Suprapubic skin (tissue), 4 donors: Measurements from ENCODE around the gene CACNG4. TPM values are rescaled to one million over a fixed set of nuclear protein-coding genes. Genes with fewer than 3 reads are reported as not detected.

Experiments
- DNase-seq, 2 donors: peaks; one replicate each; pipeline ENCODE4 v3.0.0-alpha.2; 2019; ENCODE audit warnings: low spot score in 2 of 2
- H3K27ac ChIP-seq: fragments of 200-600 bp; sonication (generic); one replicate; pipeline ENCODE4 v1.5.1; 2019
- H3K27me3 ChIP-seq: fragments of 200-600 bp; sonication (generic); one replicate; pipeline ENCODE4 v1.5.1; 2019
- H3K36me3 ChIP-seq: fragments of 200-600 bp; sonication (generic); one replicate; pipeline ENCODE4 v1.5.1; 2019
- H3K4me1 ChIP-seq: fragments of 200-600 bp; sonication (generic); one replicate; pipeline ENCODE4 v1.5.1; 2019
- H3K4me3 ChIP-seq: fragments of 200-600 bp; sonication (generic); one replicate; pipeline ENCODE4 v1.5.1; 2019; ENCODE audit warnings: mild to moderate bottlenecking
- H3K9me3 ChIP-seq: fragments of 200-600 bp; sonication (generic); one replicate; pipeline ENCODE4 v1.5.1; 2019
- CTCF ChIP-seq, 2 donors: fragments of 200-600 bp in 1 of 2; fragments of 450-650 bp in 1 of 2; sonication (generic) in 1 of 2; IDR thresholded peaks; one replicate each; pipeline ENCODE4 v1.5.1; 2016 to 2019; ENCODE audit warnings: antibody characterized with exemption in 2 of 2, mild to moderate bottlenecking in 1 of 2, moderate library complexity in 1 of 2
- EP300 ChIP-seq: sonication (generic); formaldehyde crosslinking; IDR thresholded peaks from one replicate; pipeline ENCODE4 v1.6.1; 2017; ENCODE audit warnings: antibody characterized with exemption
- POLR2A ChIP-seq, 2 donors: fragments of 450-650 bp; IDR thresholded peaks; one replicate each; pipeline ENCODE4 v1.6.1; 2017; ENCODE audit warnings: antibody characterized with exemption in 2 of 2, mild to moderate bottlenecking in 2 of 2, moderate library complexity in 2 of 2
- POLR2AphosphoS5 ChIP-seq, 3 donors: sonication (generic); formaldehyde crosslinking; IDR thresholded peaks; one replicate each; pipeline ENCODE4 v1.6.1; 2017; ENCODE audit warnings: antibody characterized with exemption in 3 of 3
- WGBS: methylation state at CpG from one replicate; pipeline ENCODE4 v1.1.5; 2018; 5-methylcytosine and 5-hydroxymethylcytosine counted together
- total RNA-seq, 4 donors: library from RNA; depleted of rRNA; stranded (reverse); fragments of >200 nt; gene quantifications; one replicate each; pipeline ENCODE4 v1.1.0, GENCODE V29; 2016

The CACNG4 gene
- total RNA-seq, 4 donors from 2014 or later = 0.49 to 0.68 (median 0.51) TPM; not detected in 1

DNA sequence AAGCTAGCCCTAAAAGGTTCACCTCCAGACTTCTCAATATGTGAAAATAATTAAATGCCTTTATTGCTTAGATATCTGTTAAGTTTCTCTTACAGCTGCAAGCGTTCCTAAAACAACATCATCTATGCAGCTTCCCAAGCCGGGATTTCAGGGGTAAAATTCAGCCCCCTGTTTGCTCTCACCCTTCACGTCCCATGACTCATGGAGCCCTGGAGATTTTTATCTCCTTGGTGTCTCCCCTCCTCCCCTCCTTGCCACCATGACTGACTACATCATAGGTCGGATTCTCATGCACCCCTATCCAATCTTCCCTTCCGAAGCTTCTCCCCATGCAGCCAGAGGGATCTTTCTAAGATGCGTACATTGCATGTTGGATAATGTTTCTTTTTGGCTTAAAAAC is 21.0 kb upstream of the CACNG4 start:
- Histone ChIP-seq H3K4me1 (peaks cover 9% of the 10 kb centered on the region), H3K4me3 (no peak overlapping the region), H3K9me3 (no peaks in the 10 kb centered on the region), H3K27ac (no peak overlapping the region), H3K36me3 (no peaks in the 10 kb centered on the region), H3K27me3 (peaks cover 79% of the 10 kb centered on the region)
- TF ChIP-seq CTCF (IDR thresholded peaks at IDR 0.05) (no peak), POLR2AphosphoS5 (IDR thresholded peaks at IDR 0.05) (no peak), POLR2A (IDR thresholded peaks at IDR 0.05) (no peak), EP300 (no peak)
- no peak for DNase-seq
- WGBS = 73% methylated on average over 6 of the region's 6 CpGs

GRCh38 chr17:66944351-66945146 is 20.0 kb upstream of the CACNG4 start:
- TF ChIP-seq EP300 (no peak), CTCF (IDR thresholded peaks at IDR 0.05) (no peak), POLR2AphosphoS5 (IDR thresholded peaks at IDR 0.05) (no peak), POLR2A (IDR thresholded peaks at IDR 0.05) (no peak)
- H3K4me1 ChIP-seq = peaks cover 9% of the 10 kb centered on the region
- H3K27me3 ChIP-seq = peaks cover 75% of the 10 kb centered on the region
- H3K4me3 ChIP-seq = no peak overlapping the region
- WGBS = 26% methylated on average over 15 of the region's 15 CpGs
- no peaks in the 10 kb centered on the region for H3K9me3 ChIP-seq
- no peaks in the 10 kb centered on the region for H3K36me3 ChIP-seq
- no peak overlapping the region for H3K27ac ChIP-seq
- DNase-seq = no peak

- 26% methylated on average over 12 of the region's 18 CpGs for WGBS
- Histone ChIP-seq H3K9me3 (no peaks in the 10 kb centered on the region), H3K27me3 (peaks cover 69% of the 10 kb centered on the region), H3K27ac (no peak overlapping the region), H3K4me1 (peaks cover 9% of the 10 kb centered on the region), H3K36me3 (no peaks in the 10 kb centered on the region), H3K4me3 (no peak overlapping the region)
- DNase-seq = peak in 1 of 2 donors; percentile 49
- TF ChIP-seq POLR2A (IDR thresholded peaks at IDR 0.05) = no peak
- TF ChIP-seq CTCF (IDR thresholded peaks at IDR 0.05) = no peak
- TF ChIP-seq POLR2AphosphoS5 (IDR thresholded peaks at IDR 0.05) = no peak
- TF ChIP-seq EP300 = no peak
Observed at GRCh38 chr17:66945147-66945835, 19.2 kb upstream of the CACNG4 start.

- no peak overlapping the region for H3K27ac ChIP-seq
- no peak for TF ChIP-seq POLR2A (IDR thresholded peaks at IDR 0.05)
- TF ChIP-seq POLR2AphosphoS5 (IDR thresholded peaks at IDR 0.05) = no peak
- TF ChIP-seq EP300 = no peak
- TF ChIP-seq CTCF (IDR thresholded peaks at IDR 0.05) = no peak
- WGBS = 84% methylated on average over 6 of the region's 6 CpGs
- no peak overlapping the region for H3K4me3 ChIP-seq
- H3K4me1 ChIP-seq = peaks cover 12% of the 10 kb centered on the region
- no peak for DNase-seq
- peaks cover 60% of the 10 kb centered on the region for H3K27me3 ChIP-seq
- no peaks in the 10 kb centered on the region for H3K9me3 ChIP-seq
- H3K36me3 ChIP-seq = no peaks in the 10 kb centered on the region
Observed at GRCh38 chr17:66946251-66946650, 18.3 kb upstream of the CACNG4 start.

DNA sequence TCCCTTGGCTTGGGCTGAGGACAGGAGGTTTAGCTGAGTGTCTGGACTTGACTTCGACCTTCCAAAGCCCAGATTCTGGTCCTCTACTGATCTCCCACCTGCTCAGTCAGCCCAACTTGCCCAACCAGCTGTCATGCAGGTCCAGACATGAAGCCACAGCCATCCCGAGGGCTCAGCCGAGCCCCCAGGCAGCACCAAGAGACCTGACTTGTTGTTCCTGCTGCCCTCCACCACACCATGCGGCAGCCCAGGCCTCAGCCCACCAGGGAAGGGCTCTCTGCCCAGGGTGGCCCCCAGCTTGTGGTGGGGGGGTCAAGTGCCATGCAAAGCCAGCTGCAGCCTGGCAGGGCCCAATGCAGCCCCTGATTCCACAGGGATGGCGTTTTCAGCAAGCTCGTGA is 17.2 kb upstream of the CACNG4 start:
- no peak for DNase-seq
- H3K9me3 ChIP-seq = no peaks in the 10 kb centered on the region
- no peak overlapping the region for H3K4me3 ChIP-seq
- peaks cover 58% of the 10 kb centered on the region for H3K27me3 ChIP-seq
- H3K36me3 ChIP-seq = no peaks in the 10 kb centered on the region
- H3K27ac ChIP-seq = no peak overlapping the region
- TF ChIP-seq POLR2AphosphoS5 (IDR thresholded peaks at IDR 0.05) = no peak
- TF ChIP-seq EP300 = no peak
- TF ChIP-seq POLR2A (IDR thresholded peaks at IDR 0.05) = no peak
- no peak for TF ChIP-seq CTCF (IDR thresholded peaks at IDR 0.05)
- H3K4me1 ChIP-seq = peaks cover 21% of the 10 kb centered on the region
- 79% methylated on average over 6 of the region's 6 CpGs for WGBS
